Stimulated activated CD4-positive, alpha-beta T cell treated with anti-CD3 and anti-CD28 coated beads, Interleukin-15, amount 100 ng/mL, for 1 hour (primary cell): ENCODE data around the gene ATP5F1B.

Experiments
- DNase-seq, 2 donors: peaks; one replicate each; pipeline ENCODE4 v3.0.0-alpha.2; 2020; ENCODE audit warnings: low read depth in 1 of 2, low spot score in 1 of 2

ATP5F1B gene

DNA sequence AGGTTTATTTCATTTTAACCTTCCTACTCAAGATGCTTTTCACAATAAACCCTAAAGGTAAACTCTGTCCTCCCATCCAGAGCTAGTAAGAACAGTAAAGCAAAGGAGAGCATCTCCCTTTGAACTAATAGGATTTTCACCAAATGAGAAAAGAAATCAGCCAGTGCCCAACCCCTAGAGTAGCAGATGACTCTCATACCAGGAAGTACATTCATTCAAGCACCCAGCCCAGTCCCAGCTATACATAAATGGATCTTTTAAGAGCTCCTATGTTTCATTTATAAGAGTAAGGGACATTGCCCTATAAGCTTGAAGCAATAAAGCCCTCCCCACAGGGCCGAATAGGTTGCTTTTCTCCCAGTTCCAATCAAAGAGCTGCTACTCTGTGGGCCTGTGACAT is 23.2 kb downstream of the ATP5F1B start:
- DNase-seq = no peak

DNA sequence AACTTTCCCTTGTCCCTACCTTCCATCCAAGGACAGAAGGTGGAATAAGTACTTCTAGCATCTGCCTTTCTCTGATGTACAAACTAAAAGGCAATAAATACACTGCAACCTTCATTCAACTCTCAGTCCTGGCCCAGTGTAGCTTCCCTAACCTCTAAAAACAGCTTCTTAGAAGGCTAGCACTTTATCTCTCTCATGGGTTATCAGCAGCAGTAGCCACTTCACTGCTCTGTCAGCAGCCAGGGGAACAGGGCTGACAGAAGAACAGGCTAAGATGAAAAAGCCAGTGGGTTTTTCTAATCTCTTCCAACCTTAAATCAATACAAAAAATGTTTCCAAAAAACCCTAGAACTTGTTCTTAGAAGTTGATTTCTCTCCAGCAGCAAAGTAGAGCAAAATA is 28.9 kb downstream of the ATP5F1B start:
- DNase-seq = no peak

DNA sequence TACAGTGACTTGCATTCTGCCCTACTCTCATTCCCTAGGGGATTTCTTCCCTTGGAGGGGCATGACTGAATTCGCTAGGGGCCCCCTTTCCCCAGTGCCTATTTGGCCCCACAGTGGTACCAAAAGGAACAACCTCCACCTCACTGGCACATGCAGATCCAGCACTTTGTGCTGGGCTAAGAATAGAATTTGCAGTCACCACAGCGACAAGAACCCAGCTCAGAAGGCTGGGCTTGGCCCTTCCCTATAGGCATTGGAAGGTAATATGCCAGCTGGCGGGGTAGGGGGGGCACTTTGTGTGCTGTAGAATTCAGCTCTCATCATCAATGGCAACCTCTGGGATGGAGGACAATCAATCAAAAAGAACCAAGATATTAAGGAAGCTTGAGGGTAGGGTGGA is 29.5 kb downstream of the ATP5F1B start:
- no peak for DNase-seq

DNA sequence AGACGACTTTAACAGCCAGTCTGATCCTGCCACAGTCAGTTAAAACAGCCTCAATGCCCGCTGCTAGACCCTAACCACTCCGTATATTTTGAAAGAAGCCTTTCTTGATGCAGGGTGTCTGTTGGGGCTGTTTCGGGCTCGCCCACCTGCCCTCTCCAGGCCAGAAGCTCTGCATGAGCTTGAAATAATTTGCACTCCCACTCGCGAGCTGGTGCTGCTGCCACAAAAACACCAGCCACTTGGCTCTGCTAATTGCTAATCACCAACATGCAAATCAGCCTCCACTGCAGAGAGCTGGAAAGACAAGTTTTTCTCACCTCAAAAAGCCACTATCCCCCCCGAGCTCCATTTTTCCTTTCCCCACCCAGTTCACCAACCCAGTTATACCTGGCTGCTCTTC is 31.2 kb downstream of the ATP5F1B start:
- DNase-seq = no peak

DNA sequence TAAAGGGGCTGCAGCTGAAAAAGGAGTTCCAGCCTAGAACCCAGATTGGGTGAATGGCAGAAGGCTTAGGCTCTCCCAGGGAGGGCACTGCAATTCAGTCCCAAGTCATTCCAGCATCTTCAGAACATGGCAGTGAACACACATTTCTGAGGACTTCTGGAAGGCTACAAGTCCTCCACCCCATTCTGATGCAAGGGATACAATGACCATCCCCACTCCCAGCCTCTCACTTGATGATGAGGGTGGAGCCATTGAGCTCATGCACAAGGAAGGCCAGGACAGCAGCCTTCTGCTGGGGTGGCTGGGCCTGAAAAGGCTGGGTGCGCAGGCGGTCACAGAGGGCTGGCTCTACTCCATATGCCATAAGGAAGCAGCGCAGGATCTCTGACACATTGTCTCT is 41.4 kb downstream of the ATP5F1B start:
- no peak for DNase-seq

DNA sequence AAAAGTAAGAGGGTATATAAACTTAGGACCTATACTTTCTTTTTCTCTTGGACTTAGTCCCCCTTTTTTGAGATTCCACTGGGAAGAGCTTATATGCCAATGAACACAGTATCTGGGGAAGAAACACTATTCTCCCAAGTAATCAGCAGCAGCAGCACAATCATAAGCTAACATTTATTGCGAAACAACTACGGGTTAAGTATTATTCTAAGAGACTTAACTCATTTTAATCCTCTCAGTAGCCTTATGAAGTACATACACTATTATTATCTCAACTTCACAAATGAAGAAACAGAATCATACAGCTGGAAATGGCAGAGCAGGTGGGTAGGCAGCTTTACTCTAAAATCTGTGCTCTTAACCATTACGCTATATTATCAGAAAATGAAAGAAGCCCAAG is 43.5 kb downstream of the ATP5F1B start:
- DNase-seq = no peak

DNA sequence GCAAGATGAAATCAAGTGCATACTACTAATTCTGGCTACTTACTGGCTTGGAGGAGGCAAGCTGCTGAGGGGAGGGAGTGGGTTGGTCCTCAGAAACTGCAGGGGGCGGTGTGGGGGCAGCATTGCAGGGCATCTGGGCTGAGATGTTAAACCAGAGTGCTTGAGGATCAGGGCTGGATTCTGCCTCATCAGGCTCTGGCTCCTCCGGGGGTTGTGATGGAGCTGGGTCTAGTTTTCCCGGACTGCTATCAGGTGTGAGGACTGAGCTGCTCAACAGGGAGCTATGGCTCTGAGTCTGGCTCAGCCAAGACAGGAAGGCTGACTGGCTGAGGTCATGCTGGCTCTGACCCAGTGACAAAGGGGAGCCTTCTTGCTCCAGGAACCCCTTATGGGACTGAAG is 44.3 kb downstream of the ATP5F1B start:
- DNase-seq = peak in 1 of 2 donors; percentile 9

DNA sequence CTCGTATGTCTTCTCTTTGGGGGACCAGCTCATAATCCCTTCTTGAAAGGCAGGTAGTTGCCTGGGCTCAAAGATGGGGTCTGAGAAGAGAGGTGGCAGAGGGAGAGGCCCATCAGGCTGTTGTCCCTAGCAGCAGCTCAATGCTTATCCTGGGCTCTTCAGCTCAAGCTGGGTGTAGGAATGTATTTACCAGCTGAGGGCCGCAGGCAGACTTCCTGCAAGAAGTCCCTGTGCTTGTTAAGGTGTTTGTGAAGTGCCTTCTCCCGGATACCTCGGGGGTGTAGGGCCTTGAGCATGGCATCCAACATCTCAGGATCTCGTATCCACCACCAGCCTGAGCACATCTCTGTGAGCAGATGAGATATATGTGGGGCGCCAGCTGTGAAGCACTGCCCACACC is 45.0 kb downstream of the ATP5F1B start:
- DNase-seq = no peak

DNA sequence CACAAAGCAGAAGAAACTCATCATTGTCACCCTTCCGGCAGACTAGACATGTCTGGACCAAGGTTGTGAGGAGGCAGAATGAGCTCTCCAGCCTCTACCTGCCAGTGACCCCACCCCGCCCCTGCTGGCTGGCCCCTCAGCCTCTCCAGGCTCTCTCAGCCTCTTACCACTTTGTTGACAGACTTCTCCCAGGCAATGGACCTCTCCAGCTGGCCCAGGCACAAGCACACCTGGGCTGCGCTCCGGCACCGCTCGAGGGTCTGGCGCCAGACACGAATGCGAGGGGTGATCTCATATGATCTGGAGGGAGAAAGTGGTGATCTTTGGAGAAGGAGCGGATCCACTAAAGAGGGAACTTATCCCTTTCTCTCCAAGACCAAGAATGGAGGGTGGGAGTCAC is 46.0 kb downstream of the ATP5F1B start:
- DNase-seq = no peak

DNA sequence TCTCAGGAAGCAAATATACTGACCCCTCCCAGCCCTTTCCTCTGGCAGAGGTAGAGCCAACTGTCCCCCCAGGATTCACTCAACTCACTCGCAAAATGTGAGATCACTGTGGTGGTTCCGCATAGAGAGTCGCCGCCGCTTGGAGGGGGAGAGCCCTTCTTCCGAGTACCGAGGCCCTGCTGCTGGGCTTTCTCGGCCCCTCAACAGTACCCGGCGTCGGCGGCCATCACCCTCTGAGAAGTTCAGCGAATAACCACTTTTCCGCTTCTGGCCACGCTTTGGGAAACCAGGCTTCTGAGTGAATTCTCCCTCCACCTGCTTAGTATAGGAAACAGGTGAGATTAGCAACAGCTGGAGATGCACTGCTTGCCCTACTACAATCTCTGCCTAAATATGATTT is 46.7 kb downstream of the ATP5F1B start:
- no peak for DNase-seq

DNA sequence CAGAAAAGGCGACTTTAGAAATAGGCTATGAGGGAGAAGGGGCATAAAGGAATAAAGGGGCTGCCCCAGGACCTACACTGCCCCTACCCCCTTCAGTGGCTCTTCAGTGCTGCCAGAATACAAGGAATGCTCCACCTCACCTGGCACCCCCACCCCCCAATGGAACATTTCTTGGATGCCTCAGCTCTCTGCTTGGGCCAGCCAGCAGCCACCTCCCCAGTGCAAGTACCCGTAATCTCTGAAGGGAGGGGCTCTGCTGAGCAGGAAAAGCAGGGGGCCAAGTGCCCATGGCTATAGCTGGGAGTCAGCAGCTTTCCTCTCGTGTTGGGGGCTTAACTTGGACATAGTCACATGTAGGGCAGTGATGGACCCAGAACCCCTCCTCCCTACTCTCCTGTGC is 49.0 kb downstream of the ATP5F1B start:
- no peak for DNase-seq

DNA sequence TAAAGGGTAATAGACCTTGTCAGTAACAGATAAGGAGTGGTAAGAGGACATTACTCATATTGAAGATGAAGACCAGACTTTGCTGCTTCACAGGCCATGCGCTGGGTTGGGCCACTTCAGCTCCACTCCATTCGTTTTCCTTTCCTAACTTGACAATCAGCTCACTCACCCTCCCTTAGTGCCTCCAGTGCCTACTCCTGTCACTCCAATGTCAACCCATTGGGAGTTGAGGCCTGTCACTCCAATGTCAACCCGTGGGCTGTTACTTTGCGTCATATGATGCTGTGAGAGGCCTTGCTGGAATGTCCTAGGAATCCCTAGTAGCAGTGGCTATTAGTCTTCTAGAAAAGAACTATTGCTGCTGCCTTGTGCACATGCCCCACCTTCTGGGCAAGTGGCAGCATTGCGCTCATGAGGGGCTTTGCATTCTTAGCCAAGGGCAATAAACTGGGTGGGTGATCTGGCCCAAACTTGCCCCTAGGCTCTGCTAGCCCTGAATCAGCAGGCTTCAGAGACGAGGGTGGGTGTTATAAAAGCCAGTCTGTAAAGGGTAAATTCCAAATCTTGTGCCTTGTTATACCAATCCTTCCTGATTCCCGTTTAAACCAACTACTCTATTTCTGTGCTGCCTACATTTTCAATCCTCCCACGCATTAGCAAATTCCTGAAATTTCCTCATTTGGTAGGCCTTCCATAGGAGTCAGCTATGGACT is 51.7 kb downstream of the ATP5F1B start:
- peak; percentile 27 to 42 for DNase-seq

DNA sequence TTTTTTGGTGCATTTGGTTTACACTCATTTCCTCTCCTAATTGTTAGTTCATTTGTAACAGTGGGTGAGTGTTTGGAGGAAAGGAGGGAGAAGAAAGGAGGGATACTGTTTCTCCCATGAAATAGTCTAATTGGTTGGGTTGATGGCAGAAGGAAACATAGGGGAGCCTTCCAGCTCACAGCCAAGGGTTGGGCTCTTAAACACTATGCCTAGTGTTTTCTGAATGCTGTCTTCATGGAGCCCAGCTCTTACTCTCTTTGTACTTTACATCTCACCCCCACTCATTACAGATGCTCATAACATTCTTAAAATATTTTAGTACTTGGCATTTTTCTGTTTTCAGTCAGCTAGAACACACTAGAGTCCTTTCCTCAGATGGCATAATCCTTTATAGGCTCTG is 53.8 kb downstream of the ATP5F1B start:
- DNase-seq = no peak

DNA sequence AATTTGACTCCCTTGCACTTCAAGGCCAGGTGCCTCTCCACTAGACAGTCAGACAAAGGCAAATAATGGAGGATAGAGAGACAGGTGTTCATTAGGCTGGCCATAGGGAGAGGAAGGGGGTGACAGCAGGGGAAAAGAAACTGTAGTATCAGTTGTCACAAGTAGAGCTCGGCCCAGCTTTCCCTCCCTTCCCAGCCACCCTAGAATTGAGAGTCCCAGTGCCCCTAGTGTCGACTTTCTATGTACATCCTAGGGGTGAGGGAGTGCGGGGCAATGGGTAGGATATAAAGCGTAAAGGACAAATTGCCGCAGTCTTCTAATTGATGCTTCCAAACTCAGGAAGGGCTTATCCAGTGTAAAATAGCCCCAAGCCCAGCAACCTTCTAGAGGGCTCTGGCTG is 54.7 kb downstream of the ATP5F1B start:
- DNase-seq = no peak

DNA sequence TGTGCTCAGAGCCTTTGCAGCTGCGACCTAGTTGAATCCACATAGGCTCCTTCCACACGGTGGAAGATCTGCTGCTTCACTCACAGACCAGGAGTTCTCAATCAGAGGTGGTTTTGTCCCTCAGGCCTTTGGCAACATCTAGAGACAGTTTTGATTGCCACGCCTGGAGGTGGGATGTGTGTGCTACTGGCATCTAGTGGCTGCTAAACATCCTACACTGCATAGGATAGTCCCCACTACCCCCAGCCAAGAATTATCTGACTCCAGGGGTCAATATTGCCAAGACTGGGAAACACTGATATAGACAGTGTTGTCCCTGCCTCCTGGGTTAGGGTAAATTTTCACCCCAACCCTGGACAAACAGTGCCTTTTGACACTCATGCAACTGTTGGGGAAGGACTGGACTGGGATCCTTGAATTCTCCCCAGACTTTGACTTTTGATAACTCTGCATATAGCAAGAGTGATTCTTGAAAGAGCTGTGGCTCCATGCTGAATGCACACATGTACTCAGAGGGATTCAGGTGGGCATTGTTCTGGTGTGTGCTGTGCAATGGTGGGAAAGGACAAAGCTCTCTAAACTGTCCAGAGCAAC is 55.5 kb downstream of the ATP5F1B start:
- DNase-seq = no peak

DNA sequence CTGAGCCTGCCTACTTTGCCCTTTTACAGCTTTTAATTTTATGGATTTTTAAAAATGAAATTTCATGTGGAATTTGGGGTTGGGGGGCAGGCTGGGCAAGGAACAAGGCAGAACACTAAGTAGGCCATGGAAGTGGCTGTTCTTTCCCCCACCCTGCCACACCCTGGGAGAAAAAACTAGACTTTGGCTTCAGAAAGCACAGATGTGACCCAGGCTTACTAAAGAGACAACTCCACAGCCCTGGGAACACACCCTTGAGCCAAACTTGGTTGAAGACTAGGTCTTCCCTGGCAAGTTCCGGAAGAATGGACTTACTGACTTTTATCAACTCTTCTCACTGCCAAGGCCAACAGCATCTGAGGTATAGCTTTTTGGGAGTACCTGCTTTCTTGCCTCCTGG is 56.0 kb downstream of the ATP5F1B start:
- DNase-seq = no peak
